ENCODE data around the gene HSF4. TPM values are rescaled to one million over a fixed set of nuclear protein-coding genes. Genes with fewer than 3 reads are reported as not detected.
A peak's percentile ranks its signal among the peaks of the same experiment; 100 is the strongest.

Gene HSF4
- total RNA-seq, 1 donor, result 5.8 TPM

DNA sequence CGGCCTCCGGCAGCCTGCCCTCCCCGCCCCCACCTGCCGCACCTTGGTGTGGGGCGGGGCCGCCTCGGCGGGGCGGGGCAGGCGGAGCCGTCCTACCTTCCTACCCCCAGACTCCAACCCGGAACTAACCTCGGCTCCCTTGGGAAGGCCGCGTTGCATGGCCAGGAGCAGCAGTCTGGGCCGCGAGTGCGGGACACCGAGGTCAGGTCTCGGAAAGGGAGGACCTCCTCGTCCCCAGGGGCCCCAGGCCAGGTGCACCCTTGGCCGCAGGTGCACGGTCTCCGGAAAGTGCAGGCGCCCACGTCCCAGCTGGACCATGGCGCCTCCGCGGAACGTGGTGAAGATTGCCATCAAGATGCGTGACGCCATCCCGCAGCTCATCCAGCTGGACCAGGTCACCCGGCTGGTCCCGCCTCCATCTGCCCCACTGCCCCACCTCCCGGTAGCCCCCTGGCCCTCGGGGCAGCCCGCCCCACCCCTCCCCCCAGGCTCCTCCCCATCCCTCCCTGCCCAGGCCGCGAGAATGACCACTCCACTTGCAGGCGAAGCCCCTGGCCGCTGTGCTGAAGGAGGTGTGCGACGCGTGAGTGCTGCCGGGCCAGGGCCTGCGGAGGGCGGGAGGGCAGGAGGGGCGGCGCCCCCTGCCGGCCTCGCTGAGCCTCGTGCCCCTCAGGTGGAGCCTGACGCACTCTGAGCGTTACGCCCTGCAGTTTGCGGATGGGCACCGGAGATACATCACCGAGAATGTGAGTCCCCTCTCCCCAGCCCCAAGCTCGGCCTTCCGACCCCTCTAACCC, 34.7 kb downstream of the HSF4 start, which contains the start of gene ELMO3:
TSS of gene ELMO3 (plus strand) at position 121 of the 797 bp plus-strand sequence. CDS start at position 317, 196 bp downstream.
- Histone ChIP-seq H3K27ac (ENCODE audit: low read depth, low read length) (no peak within 1 kb of the TSS), H3K27me3 (ENCODE audit: insufficient read depth, low read length) (no peaks in the 10 kb centered on the region), H3K4me2 (ENCODE audit: insufficient read depth, low read length) (no peak within 1 kb of the TSS), H3K79me2 (ENCODE audit: insufficient read depth, low read length) (peaks cover 20% of the 10 kb centered on the region), H2AFZ (ENCODE audit: low read length) (no peak within 1 kb of the TSS), H3K4me3 (ENCODE audit: insufficient read depth, low read length) (no peak within 1 kb of the TSS), H4K20me1 (ENCODE audit: insufficient read depth, low read length) (peaks cover 28% of the 10 kb centered on the region), H3K9me3 (ENCODE audit: low read depth, low read length) (no peaks in the 10 kb centered on the region), H3K36me3 (ENCODE audit: insufficient read depth, low read length) (peaks cover 45% of the 10 kb centered on the region), H3K4me1 (ENCODE audit: insufficient read depth, low read length) (no peaks in the 10 kb centered on the region)
- DNase-seq (ENCODE audit: insufficient read length, low spot score, missing footprints), result peak; percentile 85
- TF ChIP-seq, protein P1, sequence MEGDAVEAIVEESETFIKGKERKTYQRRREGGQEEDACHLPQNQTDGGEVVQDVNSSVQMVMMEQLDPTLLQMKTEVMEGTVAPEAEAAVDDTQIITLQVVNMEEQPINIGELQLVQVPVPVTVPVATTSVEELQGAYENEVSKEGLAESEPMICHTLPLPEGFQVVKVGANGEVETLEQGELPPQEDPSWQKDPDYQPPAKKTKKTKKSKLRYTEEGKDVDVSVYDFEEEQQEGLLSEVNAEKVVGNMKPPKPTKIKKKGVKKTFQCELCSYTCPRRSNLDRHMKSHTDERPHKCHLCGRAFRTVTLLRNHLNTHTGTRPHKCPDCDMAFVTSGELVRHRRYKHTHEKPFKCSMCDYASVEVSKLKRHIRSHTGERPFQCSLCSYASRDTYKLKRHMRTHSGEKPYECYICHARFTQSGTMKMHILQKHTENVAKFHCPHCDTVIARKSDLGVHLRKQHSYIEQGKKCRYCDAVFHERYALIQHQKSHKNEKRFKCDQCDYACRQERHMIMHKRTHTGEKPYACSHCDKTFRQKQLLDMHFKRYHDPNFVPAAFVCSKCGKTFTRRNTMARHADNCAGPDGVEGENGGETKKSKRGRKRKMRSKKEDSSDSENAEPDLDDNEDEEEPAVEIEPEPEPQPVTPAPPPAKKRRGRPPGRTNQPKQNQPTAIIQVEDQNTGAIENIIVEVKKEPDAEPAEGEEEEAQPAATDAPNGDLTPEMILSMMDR (IDR thresholded peaks at IDR 0.05; ENCODE audit: extremely low read depth, low read depth, low read length), result peak; percentile 23

DNA sequence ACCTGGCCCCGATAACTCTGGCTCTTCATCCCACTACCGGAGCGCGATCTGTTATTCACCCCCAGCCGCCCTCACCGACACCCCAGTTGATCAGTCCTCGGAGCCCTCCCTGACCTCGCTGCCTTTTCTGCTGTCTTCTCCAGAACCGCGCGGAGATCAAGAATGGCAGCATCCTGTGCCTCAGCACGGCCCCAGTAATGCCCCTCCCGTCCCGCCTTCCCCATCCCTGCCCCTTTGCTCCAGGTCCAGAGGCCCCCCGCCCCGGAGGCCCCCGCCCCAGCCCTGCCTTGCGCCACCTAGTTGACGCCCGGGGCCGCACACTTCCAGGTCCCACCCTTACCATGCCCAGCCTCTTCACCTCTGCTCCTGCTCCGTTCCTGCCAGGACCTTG, 35.3 kb downstream of the HSF4 start:
- Histone ChIP-seq H3K4me2 (ENCODE audit: insufficient read depth, low read length) (no peak overlapping the region), H3K9me3 (ENCODE audit: low read depth, low read length) (no peaks in the 10 kb centered on the region), H3K4me3 (ENCODE audit: insufficient read depth, low read length) (no peak overlapping the region), H3K27me3 (ENCODE audit: insufficient read depth, low read length) (no peaks in the 10 kb centered on the region), H3K79me2 (ENCODE audit: insufficient read depth, low read length) (peaks cover 14% of the 10 kb centered on the region), H3K27ac (ENCODE audit: low read depth, low read length) (no peak overlapping the region), H2AFZ (ENCODE audit: low read length) (no peak overlapping the region), H3K36me3 (ENCODE audit: insufficient read depth, low read length) (peaks cover 39% of the 10 kb centered on the region), H3K4me1 (ENCODE audit: insufficient read depth, low read length) (no peaks in the 10 kb centered on the region), H4K20me1 (ENCODE audit: insufficient read depth, low read length) (peaks cover 23% of the 10 kb centered on the region)
- TF ChIP-seq, protein P1 (IDR thresholded peaks at IDR 0.05; ENCODE audit: extremely low read depth, low read depth, low read length), result no peak
- DNase-seq (ENCODE audit: insufficient read length, low spot score, missing footprints), result peak; percentile 76

DNA sequence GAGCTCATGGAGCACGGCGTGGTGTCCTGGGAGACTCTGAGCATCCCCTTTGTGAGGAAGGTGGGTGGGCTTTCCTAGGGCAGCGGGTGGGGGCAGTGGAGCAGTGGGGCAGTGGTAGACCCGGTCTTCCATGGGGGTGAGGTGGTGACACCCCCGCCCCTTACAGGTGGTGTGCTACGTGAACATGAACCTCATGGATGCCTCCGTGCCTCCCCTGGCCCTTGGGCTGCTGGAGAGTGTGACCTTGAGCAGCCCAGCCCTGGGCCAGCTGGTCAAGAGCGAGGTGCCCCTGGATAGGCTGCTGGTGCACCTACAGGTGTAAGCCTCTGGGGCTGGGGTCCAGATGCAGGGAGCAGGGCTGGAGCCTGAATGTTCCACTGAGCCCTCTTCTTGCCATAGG, 35.9 kb downstream of the HSF4 start:
- Histone ChIP-seq H3K27ac (ENCODE audit: low read depth, low read length) (no peak overlapping the region), H3K27me3 (ENCODE audit: insufficient read depth, low read length) (no peaks in the 10 kb centered on the region), H2AFZ (ENCODE audit: low read length) (no peak overlapping the region), H3K4me3 (ENCODE audit: insufficient read depth, low read length) (no peak overlapping the region), H4K20me1 (ENCODE audit: insufficient read depth, low read length) (peaks cover 19% of the 10 kb centered on the region), H3K9me3 (ENCODE audit: low read depth, low read length) (no peaks in the 10 kb centered on the region), H3K4me1 (ENCODE audit: insufficient read depth, low read length) (no peaks in the 10 kb centered on the region), H3K36me3 (ENCODE audit: insufficient read depth, low read length) (peaks cover 32% of the 10 kb centered on the region), H3K79me2 (ENCODE audit: insufficient read depth, low read length) (peaks cover 7% of the 10 kb centered on the region), H3K4me2 (ENCODE audit: insufficient read depth, low read length) (no peak overlapping the region)
- DNase-seq (ENCODE audit: insufficient read length, low spot score, missing footprints), result peak; percentile 86
- TF ChIP-seq, protein P1 (IDR thresholded peaks at IDR 0.05; ENCODE audit: extremely low read depth, low read depth, low read length), result no peak

Measured in osteoblast (primary cell).